ENCODE data around the gene ASB2.

GRCh38 chr14:93914278-93914677, 62.1 kb downstream of the ASB2 start:
- TF ChIP-seq, protein P1, sequence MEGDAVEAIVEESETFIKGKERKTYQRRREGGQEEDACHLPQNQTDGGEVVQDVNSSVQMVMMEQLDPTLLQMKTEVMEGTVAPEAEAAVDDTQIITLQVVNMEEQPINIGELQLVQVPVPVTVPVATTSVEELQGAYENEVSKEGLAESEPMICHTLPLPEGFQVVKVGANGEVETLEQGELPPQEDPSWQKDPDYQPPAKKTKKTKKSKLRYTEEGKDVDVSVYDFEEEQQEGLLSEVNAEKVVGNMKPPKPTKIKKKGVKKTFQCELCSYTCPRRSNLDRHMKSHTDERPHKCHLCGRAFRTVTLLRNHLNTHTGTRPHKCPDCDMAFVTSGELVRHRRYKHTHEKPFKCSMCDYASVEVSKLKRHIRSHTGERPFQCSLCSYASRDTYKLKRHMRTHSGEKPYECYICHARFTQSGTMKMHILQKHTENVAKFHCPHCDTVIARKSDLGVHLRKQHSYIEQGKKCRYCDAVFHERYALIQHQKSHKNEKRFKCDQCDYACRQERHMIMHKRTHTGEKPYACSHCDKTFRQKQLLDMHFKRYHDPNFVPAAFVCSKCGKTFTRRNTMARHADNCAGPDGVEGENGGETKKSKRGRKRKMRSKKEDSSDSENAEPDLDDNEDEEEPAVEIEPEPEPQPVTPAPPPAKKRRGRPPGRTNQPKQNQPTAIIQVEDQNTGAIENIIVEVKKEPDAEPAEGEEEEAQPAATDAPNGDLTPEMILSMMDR (IDR thresholded peaks at IDR 0.05; ENCODE audit: low read depth, low read length): no peak
- no peak for TF ChIP-seq EZH2phosphoT487 (IDR thresholded peaks at IDR 0.05; ENCODE audit: low read depth)
